ENCODE data around the gene GEMIN4. TPM values are rescaled to one million over a fixed set of nuclear protein-coding genes. Genes with fewer than 3 reads are reported as not detected.

GEMIN4 gene
- total RNA-seq, 1 donor from 2014 or later: 22.3 TPM

GRCh38 chr17:718075-718474 lies 34.0 kb downstream of the GEMIN4 start:
- no peak for TF ChIP-seq POLR2A (IDR thresholded peaks at IDR 0.05)
- no peak for TF ChIP-seq POLR2AphosphoS5 (IDR thresholded peaks at IDR 0.05; ENCODE audit: insufficient read depth in 1 of 2, low read depth in 1 of 2)
- TF ChIP-seq CTCF (IDR thresholded peaks at IDR 0.05): no peak
- Histone ChIP-seq H3K36me3 (no peaks in the 10 kb centered on the region), H3K27ac (no peak overlapping the region), H3K4me1 (peaks cover 34% of the 10 kb centered on the region), H3K4me3 (no peak overlapping the region), H3K9me3 (no peaks in the 10 kb centered on the region), H3K27me3 (no peaks in the 10 kb centered on the region)
- no peak for DNase-seq (ENCODE audit: extremely low spot score in 2 of 2)
- intact Hi-C loops (cut with DNase I): no loop called here

- intact Hi-C loops (cut with DNase I): no loop called here
- DNase-seq (ENCODE audit: extremely low spot score in 2 of 2): no peak
- H3K4me3 ChIP-seq: no peak overlapping the region
- TF ChIP-seq POLR2A (IDR thresholded peaks at IDR 0.05) (no peak), POLR2AphosphoS5 (IDR thresholded peaks at IDR 0.05; ENCODE audit: insufficient read depth in 1 of 2, low read depth in 1 of 2) (no peak), CTCF (IDR thresholded peaks at IDR 0.05) (no peak)
- H3K36me3 ChIP-seq: peaks cover 0 to 20% of the 10 kb centered on the region in 2 donors
- no peaks in the 10 kb centered on the region for H3K9me3 ChIP-seq
- peaks cover 7% of the 10 kb centered on the region for H3K4me1 ChIP-seq
- H3K27me3 ChIP-seq: no peaks in the 10 kb centered on the region
- H3K27ac ChIP-seq: no peak overlapping the region
These were observed 43.9 kb downstream of the GEMIN4 start for GRCh38 chr17:708132-708531.

- Histone ChIP-seq H3K4me1 (no peaks in the 10 kb centered on the region), H3K27me3 (no peaks in the 10 kb centered on the region), H3K9me3 (no peaks in the 10 kb centered on the region), H3K36me3 (peaks cover 0 to 25% of the 10 kb centered on the region in 2 donors), H3K27ac (no peak overlapping the region), H3K4me3 (no peak overlapping the region)
- no peak for DNase-seq (ENCODE audit: extremely low spot score in 2 of 2)
- TF ChIP-seq POLR2A (IDR thresholded peaks at IDR 0.05): no peak
- intact Hi-C loops (cut with DNase I): no loop called here
These were observed 46.2 kb downstream of the GEMIN4 start for GRCh38 chr17:705863-706262.

GRCh38 chr17:705011-705410 lies 47.1 kb downstream of the GEMIN4 start:
- no peak for DNase-seq (ENCODE audit: extremely low spot score in 2 of 2)
- no peak overlapping the region for H3K4me3 ChIP-seq
- no peaks in the 10 kb centered on the region for H3K4me1 ChIP-seq
- H3K27me3 ChIP-seq: no peaks in the 10 kb centered on the region
- H3K9me3 ChIP-seq: no peaks in the 10 kb centered on the region
- no peak overlapping the region for H3K27ac ChIP-seq
- TF ChIP-seq CTCF (IDR thresholded peaks at IDR 0.05) (no peak), POLR2AphosphoS5 (IDR thresholded peaks at IDR 0.05; ENCODE audit: insufficient read depth in 1 of 2, low read depth in 1 of 2) (no peak), POLR2A (IDR thresholded peaks at IDR 0.05) (no peak)
- H3K36me3 ChIP-seq: peaks cover 0 to 25% of the 10 kb centered on the region in 2 donors
- intact Hi-C loops (cut with DNase I): no loop called here

GRCh38 chr17:704111-704864 lies 47.8 kb downstream of the GEMIN4 start:
- no peak for DNase-seq (ENCODE audit: extremely low spot score in 2 of 2)
- no peak overlapping the region for H3K27ac ChIP-seq
- no peaks in the 10 kb centered on the region for H3K27me3 ChIP-seq
- no peaks in the 10 kb centered on the region for H3K4me1 ChIP-seq
- intact Hi-C loops (cut with DNase I): no loop called here
- H3K9me3 ChIP-seq: no peaks in the 10 kb centered on the region
- no peak overlapping the region for H3K4me3 ChIP-seq
- TF ChIP-seq CTCF (IDR thresholded peaks at IDR 0.05) (no peak), POLR2A (IDR thresholded peaks at IDR 0.05) (no peak), POLR2AphosphoS5 (IDR thresholded peaks at IDR 0.05; ENCODE audit: insufficient read depth in 1 of 2, low read depth in 1 of 2) (no peak)
- peaks cover 0 to 18% of the 10 kb centered on the region in 2 donors for H3K36me3 ChIP-seq

Data from vagina (tissue), 2 donors.